GM18507 (cell line): Measurements from ENCODE around the gene TTBK2.
"Not testable (repeated sequence)": the region's sequence is repeated elsewhere in the genome, so short reads cannot be mapped to it uniquely, and the experiment has no call there.

Experiments
- DNase-seq: peaks from one replicate; pipeline ENCODE4 v3.0.0; 2011; ENCODE audit warnings: low read depth; ENCODE audit not compliant: insufficient read length; ENCODE audit errors: extremely low spot score
- FAIRE-seq: peaks from 2 replicates; lab custom pipeline; 2011; peaks lifted over from hg19 to GRCh38; lab: Jason Lieb, UNC

Gene TTBK2

GRCh38 chr15:42914728-42915497 is 5.7 kb downstream of the TTBK2 start:
- DNase-seq (no peak), FAIRE-seq (peak; percentile 53)

DNA sequence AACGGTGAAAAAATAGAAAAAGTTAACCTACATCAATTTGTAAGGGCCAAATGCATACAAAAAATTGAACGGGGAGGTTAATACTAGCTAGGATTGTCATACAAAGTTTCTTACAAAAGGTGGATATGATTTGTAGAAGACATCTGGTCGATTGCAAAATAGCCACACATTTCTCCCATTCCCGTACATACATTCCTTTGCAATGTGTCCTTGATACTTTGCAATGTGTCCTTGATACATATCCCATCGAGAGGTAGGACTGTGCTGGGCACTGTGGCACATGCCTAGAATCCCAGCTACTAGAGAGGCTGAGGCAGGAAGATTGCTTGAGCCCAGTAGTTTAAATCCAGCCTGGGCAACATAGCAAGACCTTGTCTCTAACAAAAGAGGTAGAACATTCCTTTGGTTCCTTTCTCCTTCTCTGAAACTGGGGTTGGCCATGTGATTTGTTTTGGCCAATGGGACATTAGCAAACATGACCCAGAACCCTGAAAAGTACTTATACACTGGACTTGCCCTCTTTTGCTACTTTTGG is 9.5 kb downstream of the TTBK2 start:
- no peak for FAIRE-seq
- DNase-seq: no peak

GRCh38 chr15:42908538-42908937 is 12.0 kb downstream of the TTBK2 start:
- FAIRE-seq (no peak), DNase-seq (no peak)

- FAIRE-seq (peak; percentile 31), DNase-seq (no peak)
Observed at GRCh38 chr15:42903388-42904324, 16.9 kb downstream of the TTBK2 start.

GRCh38 chr15:42893911-42894310 is 26.7 kb downstream of the TTBK2 start:
- FAIRE-seq, DNase-seq: not testable (repeated sequence)

- DNase-seq: no peak
Observed at GRCh38 chr15:42891569-42891968, 29.0 kb downstream of the TTBK2 start.

DNA sequence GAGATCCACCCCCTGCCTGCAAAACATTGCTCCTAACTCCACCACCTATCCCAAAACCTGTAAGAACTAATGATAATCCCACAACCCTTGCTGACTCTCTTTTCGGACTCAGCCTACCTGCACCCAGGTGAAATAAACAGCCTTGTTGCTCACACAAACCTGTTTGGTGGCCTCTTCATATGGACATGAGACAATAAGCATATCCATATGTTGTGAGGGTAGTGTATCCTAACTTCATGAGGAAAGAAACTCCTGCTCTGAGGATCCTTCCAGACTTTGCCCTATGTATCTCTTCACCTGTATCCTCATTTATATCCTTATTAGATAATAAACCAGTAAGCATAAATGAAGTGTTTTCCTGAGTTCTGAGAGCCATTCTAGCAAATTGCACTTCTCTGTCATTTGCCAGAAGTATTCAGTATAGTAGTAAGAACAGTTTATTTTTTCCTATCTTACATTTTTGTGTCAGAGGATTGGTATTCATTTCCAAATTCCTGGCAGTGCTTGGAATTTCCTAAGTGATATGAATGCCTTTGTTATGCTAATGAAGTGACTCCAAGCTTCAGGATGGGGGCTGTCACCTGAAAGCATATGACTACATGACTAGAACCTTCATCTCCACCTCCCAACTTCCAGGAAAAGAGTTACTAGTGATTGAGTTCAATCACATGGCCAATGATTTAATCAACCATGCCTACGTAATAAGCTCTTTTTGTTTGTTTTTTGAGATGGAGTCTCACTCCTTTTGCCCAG is 30.2 kb downstream of the TTBK2 start:
- FAIRE-seq: no peak
- DNase-seq: no peak

More at GRCh38 chr15:42891569-42891968, 29.0 kb downstream of the TTBK2 start:
- FAIRE-seq: no peak

- DNase-seq: not testable (repeated sequence)
Observed at GRCh38 chr15:42887384-42887783, 33.2 kb downstream of the TTBK2 start.

GRCh38 chr15:42880121-42880520 is 40.5 kb downstream of the TTBK2 start:
- FAIRE-seq (peak; percentile 38), DNase-seq (no peak)

More at GRCh38 chr15:42887384-42887783, 33.2 kb downstream of the TTBK2 start:
- not testable (repeated sequence) for FAIRE-seq

- DNase-seq: no peak
- peak; percentile 24 for FAIRE-seq
Observed at GRCh38 chr15:42879443-42879842, 41.1 kb downstream of the TTBK2 start.

- no peak for FAIRE-seq
Observed at GRCh38 chr15:42876224-42876623, 44.4 kb downstream of the TTBK2 start.

GRCh38 chr15:42868683-42869082 is 51.9 kb downstream of the TTBK2 start:
- no peak for FAIRE-seq
- DNase-seq: no peak

More at GRCh38 chr15:42876224-42876623, 44.4 kb downstream of the TTBK2 start:
- no peak for DNase-seq

- DNase-seq: no peak
- FAIRE-seq: peak; percentile 21
Observed at GRCh38 chr15:42863572-42864239, 56.9 kb downstream of the TTBK2 start.

- FAIRE-seq: no peak
- DNase-seq: no peak
Observed at GRCh38 chr15:42858999-42859789, 61.4 kb downstream of the TTBK2 start.

DNA sequence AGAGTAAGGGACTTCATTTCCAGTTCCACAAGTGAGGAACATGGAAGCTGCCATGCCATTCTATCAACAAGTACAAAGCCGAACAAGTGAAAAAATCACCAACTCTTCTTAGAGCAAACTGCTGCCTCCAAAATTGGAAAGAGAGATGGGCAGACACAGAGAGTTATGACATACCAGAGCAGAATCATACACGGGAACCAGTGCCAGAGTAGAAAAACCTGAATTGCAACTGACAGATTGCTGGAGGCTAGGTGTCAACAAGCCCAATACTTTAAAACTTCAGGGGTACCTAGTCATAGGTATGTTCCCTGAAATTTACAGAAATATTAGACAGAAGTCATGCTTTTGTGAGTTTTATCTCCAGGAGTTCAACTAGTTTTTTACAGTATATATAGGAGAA is 62.0 kb downstream of the TTBK2 start:
- DNase-seq: no peak
- FAIRE-seq: no peak

DNA sequence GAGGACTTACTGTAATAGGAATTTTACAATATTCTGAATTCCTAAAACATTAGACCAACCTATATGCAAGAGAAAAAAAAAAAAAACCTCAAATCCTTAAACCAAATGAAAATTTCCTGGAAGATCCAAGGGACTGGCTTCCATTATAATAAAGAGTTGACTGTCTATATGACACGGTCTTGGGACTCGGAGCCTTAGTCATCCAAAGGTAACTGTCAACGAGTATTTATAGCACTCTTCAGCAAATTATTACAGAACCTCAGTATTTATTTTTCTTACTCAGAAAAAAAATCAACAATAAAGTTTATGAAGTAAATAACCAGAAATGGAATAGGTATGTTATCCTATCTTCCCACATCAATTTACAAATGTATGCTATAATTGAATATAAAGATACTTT is 66.0 kb downstream of the TTBK2 start:
- FAIRE-seq (no peak), DNase-seq (no peak)

DNA sequence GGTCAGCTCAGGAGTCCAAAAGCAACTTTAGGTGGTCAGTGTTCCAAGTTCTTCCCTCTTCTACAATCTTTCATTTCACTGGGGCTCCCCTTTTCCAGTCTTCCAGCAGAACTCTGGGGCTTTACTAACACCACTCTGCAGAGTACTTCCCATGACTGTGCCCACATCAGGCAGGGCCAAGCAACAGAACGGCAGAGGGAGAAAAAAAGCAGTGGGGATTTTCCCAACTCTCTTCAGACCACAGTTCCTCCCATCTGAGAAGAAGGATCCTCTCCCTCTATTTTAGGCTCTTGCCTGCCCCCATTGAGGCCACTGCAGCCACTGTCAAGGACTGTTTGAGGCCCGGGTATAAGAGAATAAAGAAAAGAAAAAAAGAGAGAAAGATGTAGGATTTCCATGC is 70.7 kb downstream of the TTBK2 start:
- no peak for FAIRE-seq
- no peak for DNase-seq

DNA sequence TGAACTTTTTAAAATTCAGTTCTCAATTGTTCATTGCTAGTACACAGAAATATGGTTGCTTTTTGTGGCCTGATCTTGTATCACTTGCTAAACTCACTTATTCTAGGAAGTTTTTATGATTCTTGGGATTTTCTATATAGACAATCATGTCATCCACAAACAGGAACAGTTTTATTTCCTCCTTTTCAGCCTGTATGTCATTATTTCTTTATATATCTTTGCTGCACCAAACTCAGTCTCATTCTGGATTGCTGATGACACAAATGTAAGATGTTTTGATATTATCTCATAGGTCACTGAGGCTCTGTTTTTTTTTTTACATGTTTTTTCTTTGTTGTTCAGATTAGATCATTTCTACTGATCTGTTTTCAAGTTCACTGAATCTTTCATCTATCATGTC is 71.7 kb downstream of the TTBK2 start:
- FAIRE-seq (no peak), DNase-seq (no peak)
